Measurements from ENCODE around the gene WIPF1. TPM values are rescaled to one million over a fixed set of nuclear protein-coding genes. Genes with fewer than 3 reads are reported as not detected.

The WIPF1 gene
- polyA plus RNA-seq, 1 experiment: 34.9 TPM

DNA sequence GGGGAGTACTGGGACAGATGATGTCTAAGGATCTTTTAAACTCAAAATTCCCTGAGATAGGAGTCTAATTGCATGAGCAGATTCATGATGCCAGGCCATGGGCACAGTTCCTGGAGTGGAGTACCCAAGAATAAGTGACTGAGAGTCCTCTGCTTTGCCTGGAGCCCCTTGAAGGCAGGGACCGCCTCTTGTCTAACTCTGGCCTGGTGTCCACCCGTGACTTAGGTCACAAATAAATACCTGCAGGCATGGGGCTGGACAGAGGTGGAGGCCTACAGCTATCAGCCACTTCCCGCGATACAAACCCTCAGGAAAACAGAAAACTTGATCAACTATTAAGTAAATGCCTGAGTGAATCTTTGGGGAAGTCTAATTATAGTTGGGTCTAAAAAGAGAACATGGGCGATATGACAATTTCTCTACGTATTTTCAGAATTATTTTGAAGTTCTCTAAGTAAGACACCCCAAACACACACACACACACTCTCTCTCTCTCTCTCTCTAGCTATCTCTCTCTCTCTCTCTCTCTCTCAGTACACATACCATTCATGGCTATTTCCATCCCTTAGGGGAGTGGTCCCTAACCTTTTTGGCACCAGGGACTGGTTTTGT, 1.8 kb upstream of the WIPF1 start:
- Histone ChIP-seq H3K36me3 (ENCODE audit: control insufficient read depth, insufficient read depth, low read length) (no peaks in the 10 kb centered on the region), H3K27me3 (ENCODE audit: control insufficient read depth, insufficient read depth, low read length) (no peaks in the 10 kb centered on the region), H3K4me3 (ENCODE audit: low read depth, low read length) (no peak overlapping the region)
- ChIA-PET CTCF (no interaction called here), POLR2A (no interaction called here)
- TF ChIP-seq, protein P1, sequence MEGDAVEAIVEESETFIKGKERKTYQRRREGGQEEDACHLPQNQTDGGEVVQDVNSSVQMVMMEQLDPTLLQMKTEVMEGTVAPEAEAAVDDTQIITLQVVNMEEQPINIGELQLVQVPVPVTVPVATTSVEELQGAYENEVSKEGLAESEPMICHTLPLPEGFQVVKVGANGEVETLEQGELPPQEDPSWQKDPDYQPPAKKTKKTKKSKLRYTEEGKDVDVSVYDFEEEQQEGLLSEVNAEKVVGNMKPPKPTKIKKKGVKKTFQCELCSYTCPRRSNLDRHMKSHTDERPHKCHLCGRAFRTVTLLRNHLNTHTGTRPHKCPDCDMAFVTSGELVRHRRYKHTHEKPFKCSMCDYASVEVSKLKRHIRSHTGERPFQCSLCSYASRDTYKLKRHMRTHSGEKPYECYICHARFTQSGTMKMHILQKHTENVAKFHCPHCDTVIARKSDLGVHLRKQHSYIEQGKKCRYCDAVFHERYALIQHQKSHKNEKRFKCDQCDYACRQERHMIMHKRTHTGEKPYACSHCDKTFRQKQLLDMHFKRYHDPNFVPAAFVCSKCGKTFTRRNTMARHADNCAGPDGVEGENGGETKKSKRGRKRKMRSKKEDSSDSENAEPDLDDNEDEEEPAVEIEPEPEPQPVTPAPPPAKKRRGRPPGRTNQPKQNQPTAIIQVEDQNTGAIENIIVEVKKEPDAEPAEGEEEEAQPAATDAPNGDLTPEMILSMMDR (IDR thresholded peaks at IDR 0.05; ENCODE audit: insufficient read depth, low read depth, low read length): no peak
- no peak for DNase-seq (ENCODE audit: low read depth)

DNA sequence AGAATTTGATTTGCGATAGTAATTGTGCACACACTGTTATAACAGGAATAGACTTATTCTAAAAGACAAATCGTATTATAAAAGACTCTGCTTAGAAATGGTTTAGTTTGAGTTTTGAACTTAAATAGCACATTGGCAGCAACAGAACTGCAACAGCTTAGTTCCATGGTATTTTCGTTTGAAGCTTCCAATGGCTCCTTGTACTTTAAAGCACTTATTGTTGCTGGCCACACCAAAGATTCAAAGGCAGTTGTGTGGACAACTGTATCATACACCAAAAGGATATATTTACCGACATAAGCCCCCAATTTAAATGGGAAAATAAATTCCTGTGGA, 627 bp downstream of the WIPF1 start:
- H3K4me3 ChIP-seq (ENCODE audit: low read depth, low read length): no peak overlapping the region
- H3K27me3 ChIP-seq (ENCODE audit: control insufficient read depth, insufficient read depth, low read length): no peaks in the 10 kb centered on the region
- POLR2A ChIA-PET: no interaction called here
- no peaks in the 10 kb centered on the region for H3K36me3 ChIP-seq (ENCODE audit: control insufficient read depth, insufficient read depth, low read length)
- CTCF ChIA-PET: interaction anchor here (0.6 to 2.5 kb wide), 5 partner anchors 10 to 381 kb away, joined by 3 to 9 read pairs (median 3); no protein-coding TSS in a partner anchor
- TF ChIP-seq, protein P1 (IDR thresholded peaks at IDR 0.05; ENCODE audit: insufficient read depth, low read depth, low read length): no peak
- no peak for DNase-seq (ENCODE audit: low read depth)

GRCh38 chr2:174595891-174596397, 1.7 kb downstream of the WIPF1 start:
- POLR2A ChIA-PET: interaction anchor here (0.6 kb wide), 1 partner anchor 137 kb away, joined by 3 read pairs; no protein-coding TSS in a partner anchor
- CTCF ChIA-PET: interaction anchor here (2.5 kb wide), 1 partner anchor 91 kb away, joined by 9 read pairs; no protein-coding TSS in a partner anchor
- DNase-seq (ENCODE audit: low read depth): no peak

DNA sequence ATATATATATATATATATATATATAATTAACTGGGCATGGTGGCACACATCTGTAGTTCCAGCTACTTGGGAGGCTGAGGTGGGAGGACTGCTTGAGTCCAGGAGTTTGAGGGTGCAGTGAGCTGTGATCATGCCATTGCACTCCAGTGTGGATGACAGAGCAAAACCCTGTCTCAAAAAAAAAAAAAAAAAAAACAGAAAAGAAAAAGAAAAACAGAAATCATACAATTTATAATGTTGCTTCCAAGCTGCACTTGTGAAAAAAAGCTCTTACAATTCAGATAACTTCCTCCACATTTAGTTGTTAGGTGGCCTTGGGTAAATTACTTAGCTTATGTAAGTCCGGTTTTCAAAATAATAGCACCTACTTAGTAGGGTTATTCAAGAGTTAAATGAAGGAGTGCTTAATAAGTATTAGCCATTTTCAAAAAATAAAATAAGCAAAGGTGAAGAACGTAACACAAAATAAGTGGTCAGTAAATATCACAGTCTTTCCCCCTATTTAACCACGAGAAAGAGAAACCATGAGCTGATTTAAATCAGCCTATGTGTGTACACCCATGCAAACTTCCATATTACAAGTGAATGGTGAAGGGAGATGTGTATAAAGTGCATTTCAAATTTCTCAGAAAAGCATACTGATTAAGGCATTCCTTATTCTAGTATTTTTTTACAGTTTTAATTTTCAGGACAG, 2.3 kb downstream of the WIPF1 start:
- no peaks in the 10 kb centered on the region for H3K27me3 ChIP-seq (ENCODE audit: control insufficient read depth, insufficient read depth, low read length)
- no peak for DNase-seq (ENCODE audit: low read depth)
- TF ChIP-seq, protein P1 (IDR thresholded peaks at IDR 0.05; ENCODE audit: insufficient read depth, low read depth, low read length): no peak
- ChIA-PET POLR2A (interaction anchor here (0.6 kb wide), 1 partner anchor 138 kb away, joined by 3 read pairs; no protein-coding TSS in a partner anchor), CTCF (interaction anchor here (2.5 kb wide), 1 partner anchor 18 kb away, joined by 7 read pairs; no protein-coding TSS in a partner anchor)
- no peaks in the 10 kb centered on the region for H3K36me3 ChIP-seq (ENCODE audit: control insufficient read depth, insufficient read depth, low read length)
- no peak overlapping the region for H3K4me3 ChIP-seq (ENCODE audit: low read depth, low read length)

More at GRCh38 chr2:174595891-174596397, 1.7 kb downstream of the WIPF1 start:
- no peaks in the 10 kb centered on the region for H3K27me3 ChIP-seq (ENCODE audit: control insufficient read depth, insufficient read depth, low read length)
- no peak overlapping the region for H3K4me3 ChIP-seq (ENCODE audit: low read depth, low read length)
- H3K36me3 ChIP-seq (ENCODE audit: control insufficient read depth, insufficient read depth, low read length): no peaks in the 10 kb centered on the region
- TF ChIP-seq, protein P1 (IDR thresholded peaks at IDR 0.05; ENCODE audit: insufficient read depth, low read depth, low read length): no peak

GRCh38 chr2:174594456-174594855, 3.1 kb downstream of the WIPF1 start:
- no peak for DNase-seq (ENCODE audit: low read depth)
- Histone ChIP-seq H3K4me3 (ENCODE audit: low read depth, low read length) (no peak overlapping the region), H3K36me3 (ENCODE audit: control insufficient read depth, insufficient read depth, low read length) (no peaks in the 10 kb centered on the region), H3K27me3 (ENCODE audit: control insufficient read depth, insufficient read depth, low read length) (no peaks in the 10 kb centered on the region)
- CTCF ChIA-PET: interaction anchor here (0.6 to 2.5 kb wide), 6 partner anchors 17 to 121 kb away, joined by 3 to 7 read pairs (median 4); no protein-coding TSS in a partner anchor
- POLR2A ChIA-PET: interaction anchor here (1.0 kb wide), 1 partner anchor 16 kb away, joined by 3 read pairs; no protein-coding TSS in a partner anchor
- TF ChIP-seq, protein P1 (IDR thresholded peaks at IDR 0.05; ENCODE audit: insufficient read depth, low read depth, low read length): no peak
